Activated T-cell treated with anti-CD3 and anti-CD28 coated beads for 48 hours (primary cell): ENCODE results near the gene HSPE1.
"Not testable (repeated sequence)": the region's sequence is repeated elsewhere in the genome, so short reads cannot be mapped to it uniquely, and the experiment has no call there.

Experiments used
- DNase-seq: peaks from one replicate; pipeline ENCODE4 v3.0.0-alpha.2; 2020; ENCODE audit warnings: low read depth

The HSPE1 gene

GRCh38 chr2:197498235-197498936 lies 1.8 kb upstream of the HSPE1 start:
- no peak for DNase-seq

GRCh38 chr2:197498937-197499593 lies 1.1 kb upstream of the HSPE1 start:
- DNase-seq = peak; percentile 45

- no peak for DNase-seq
Observed at GRCh38 chr2:197500503-197501131, 438 bp downstream of the HSPE1 start.

- DNase-seq = no peak
Observed at GRCh38 chr2:197502201-197502600, 2.0 kb downstream of the HSPE1 start.

- DNase-seq = no peak
Observed at GRCh38 chr2:197502685-197503084, 2.5 kb downstream of the HSPE1 start.

GRCh38 chr2:197504000-197504399 lies 3.8 kb downstream of the HSPE1 start:
- DNase-seq = no peak

- DNase-seq = no peak
Observed at GRCh38 chr2:197504512-197504911, 4.3 kb downstream of the HSPE1 start.

- DNase-seq = no peak
Observed at GRCh38 chr2:197506658-197507057, 6.5 kb downstream of the HSPE1 start.

- no peak for DNase-seq
Observed at GRCh38 chr2:197513915-197514314, 13.7 kb downstream of the HSPE1 start.

GRCh38 chr2:197514754-197515153 lies 14.6 kb downstream of the HSPE1 start:
- DNase-seq = no peak

- DNase-seq = no peak
Observed at GRCh38 chr2:197515315-197515738, 15.1 kb downstream of the HSPE1 start.

GRCh38 chr2:197515739-197516392 lies 15.7 kb downstream of the HSPE1 start, which contains the start of gene MOB4:
Gene MOB4, plus strand, starts transcription at chr2:197516066. Its CDS starts 21 bp downstream, at chr2:197516087.
- peak; percentile 94 for DNase-seq

GRCh38 chr2:197516393-197516761 lies 16.2 kb downstream of the HSPE1 start:
- no peak for DNase-seq

GRCh38 chr2:197517150-197517549 lies 17.0 kb downstream of the HSPE1 start:
- no peak for DNase-seq

GRCh38 chr2:197538412-197538811 lies 38.2 kb downstream of the HSPE1 start:
- no peak for DNase-seq

- DNase-seq = no peak
Observed at GRCh38 chr2:197539734-197540133, 39.6 kb downstream of the HSPE1 start.

GRCh38 chr2:197543206-197543605 lies 43.0 kb downstream of the HSPE1 start:
- no peak for DNase-seq

GRCh38 chr2:197547163-197547900 lies 47.2 kb downstream of the HSPE1 start:
- DNase-seq = no peak

GRCh38 chr2:197548582-197548981 lies 48.4 kb downstream of the HSPE1 start:
- DNase-seq = no peak

- DNase-seq = not testable (repeated sequence)
Observed at GRCh38 chr2:197551260-197551659, 51.1 kb downstream of the HSPE1 start.
